ENCODE results near the gene CAPS2. TPM values are rescaled to one million over a fixed set of nuclear protein-coding genes. Genes with fewer than 3 reads are reported as not detected.

The CAPS2 gene
- total RNA-seq, 1 donor from 2014 or later, result 6.6 TPM

DNA sequence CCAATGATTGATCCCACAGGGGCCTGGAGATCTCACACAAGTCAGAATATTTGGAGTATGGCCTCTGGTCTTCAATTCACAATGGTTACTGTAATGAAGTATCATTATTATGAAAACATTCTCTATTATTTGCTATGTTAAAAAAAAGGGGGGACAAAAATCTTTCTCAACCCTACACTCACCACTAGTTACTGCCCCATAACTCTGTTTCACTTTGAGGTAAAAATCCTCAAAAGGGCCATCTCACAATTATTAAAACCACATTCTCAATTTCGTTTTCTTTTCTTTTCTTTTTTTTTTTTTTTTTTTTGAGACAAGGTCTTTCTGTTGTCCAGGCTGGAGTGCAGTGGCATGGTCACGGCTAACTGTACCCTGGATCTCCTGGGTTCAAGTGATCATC is 60.9 kb downstream of the CAPS2 start:
- no peaks in the 10 kb centered on the region for H3K27me3 Mint-ChIP-seq (ENCODE audit: low read depth)
- H3K4me1 Mint-ChIP-seq, result no peaks in the 10 kb centered on the region
- H3K9me3 Mint-ChIP-seq, result peaks cover 6% of the 10 kb centered on the region
- H3K4me3 Mint-ChIP-seq, result no peak overlapping the region
- DNase-seq (ENCODE audit: low read depth, low spot score), result no peak
- H3K27ac Mint-ChIP-seq (ENCODE audit: unreplicated experiment), result no peak overlapping the region
- TF ChIP-seq, protein P1, sequence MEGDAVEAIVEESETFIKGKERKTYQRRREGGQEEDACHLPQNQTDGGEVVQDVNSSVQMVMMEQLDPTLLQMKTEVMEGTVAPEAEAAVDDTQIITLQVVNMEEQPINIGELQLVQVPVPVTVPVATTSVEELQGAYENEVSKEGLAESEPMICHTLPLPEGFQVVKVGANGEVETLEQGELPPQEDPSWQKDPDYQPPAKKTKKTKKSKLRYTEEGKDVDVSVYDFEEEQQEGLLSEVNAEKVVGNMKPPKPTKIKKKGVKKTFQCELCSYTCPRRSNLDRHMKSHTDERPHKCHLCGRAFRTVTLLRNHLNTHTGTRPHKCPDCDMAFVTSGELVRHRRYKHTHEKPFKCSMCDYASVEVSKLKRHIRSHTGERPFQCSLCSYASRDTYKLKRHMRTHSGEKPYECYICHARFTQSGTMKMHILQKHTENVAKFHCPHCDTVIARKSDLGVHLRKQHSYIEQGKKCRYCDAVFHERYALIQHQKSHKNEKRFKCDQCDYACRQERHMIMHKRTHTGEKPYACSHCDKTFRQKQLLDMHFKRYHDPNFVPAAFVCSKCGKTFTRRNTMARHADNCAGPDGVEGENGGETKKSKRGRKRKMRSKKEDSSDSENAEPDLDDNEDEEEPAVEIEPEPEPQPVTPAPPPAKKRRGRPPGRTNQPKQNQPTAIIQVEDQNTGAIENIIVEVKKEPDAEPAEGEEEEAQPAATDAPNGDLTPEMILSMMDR (conservative IDR thresholded peaks at IDR 0.05), result no peak
- peaks cover 2% of the 10 kb centered on the region for H3K36me3 Mint-ChIP-seq (ENCODE audit: low read depth)

DNA sequence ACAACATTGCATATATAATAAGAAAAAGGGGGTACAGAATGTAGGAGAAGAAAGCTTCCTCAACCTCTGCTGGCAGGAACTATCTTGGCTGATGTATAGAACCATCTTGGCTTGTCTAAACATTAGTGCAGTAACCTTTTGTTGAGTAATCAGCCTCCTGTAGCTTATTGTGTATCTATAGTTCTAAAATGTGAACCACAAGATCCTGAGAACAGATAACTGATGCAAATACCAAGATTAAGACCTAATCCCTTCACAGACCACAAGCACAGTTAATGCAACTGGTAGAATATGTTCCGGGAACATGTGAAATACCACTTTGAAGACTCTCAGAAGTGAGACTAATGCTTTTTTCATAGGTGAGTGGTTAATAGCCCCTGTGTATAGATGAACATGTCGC is 69.8 kb downstream of the CAPS2 start:
- Mint-ChIP-seq H3K27me3 (ENCODE audit: low read depth) (no peaks in the 10 kb centered on the region), H3K4me3 (no peak overlapping the region), H3K27ac (ENCODE audit: unreplicated experiment) (no peak overlapping the region), H3K4me1 (no peaks in the 10 kb centered on the region), H3K9me3 (no peaks in the 10 kb centered on the region), H3K36me3 (ENCODE audit: low read depth) (no peaks in the 10 kb centered on the region)
- TF ChIP-seq, protein P1 (conservative IDR thresholded peaks at IDR 0.05), result no peak
- DNase-seq (ENCODE audit: low read depth, low spot score), result no peak

DNA sequence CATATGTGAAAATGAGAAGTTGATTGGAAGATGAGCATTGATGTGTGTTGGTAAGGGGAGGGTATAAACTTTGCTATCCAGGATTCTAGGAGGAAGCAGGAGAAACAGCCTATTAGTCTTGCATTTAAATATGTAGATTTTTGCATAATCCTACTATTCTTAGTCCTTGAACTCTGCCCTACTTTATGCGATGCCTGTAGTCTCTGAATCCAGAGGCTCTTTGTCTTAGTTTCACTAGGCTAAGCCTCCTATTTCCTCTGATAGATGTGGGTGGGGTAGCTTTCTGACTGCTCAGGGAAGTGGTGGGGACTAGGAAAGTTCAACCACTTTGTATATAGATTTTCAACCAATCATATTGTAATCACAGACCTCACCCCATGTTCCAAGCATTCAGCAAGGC is 71.0 kb downstream of the CAPS2 start:
- H3K27me3 Mint-ChIP-seq (ENCODE audit: low read depth), result no peaks in the 10 kb centered on the region
- TF ChIP-seq, protein P1 (conservative IDR thresholded peaks at IDR 0.05), result no peak
- no peak overlapping the region for H3K4me3 Mint-ChIP-seq
- no peaks in the 10 kb centered on the region for H3K4me1 Mint-ChIP-seq
- no peaks in the 10 kb centered on the region for H3K9me3 Mint-ChIP-seq
- no peak overlapping the region for H3K27ac Mint-ChIP-seq (ENCODE audit: unreplicated experiment)
- no peaks in the 10 kb centered on the region for H3K36me3 Mint-ChIP-seq (ENCODE audit: low read depth)
- DNase-seq (ENCODE audit: low read depth, low spot score), result no peak

DNA sequence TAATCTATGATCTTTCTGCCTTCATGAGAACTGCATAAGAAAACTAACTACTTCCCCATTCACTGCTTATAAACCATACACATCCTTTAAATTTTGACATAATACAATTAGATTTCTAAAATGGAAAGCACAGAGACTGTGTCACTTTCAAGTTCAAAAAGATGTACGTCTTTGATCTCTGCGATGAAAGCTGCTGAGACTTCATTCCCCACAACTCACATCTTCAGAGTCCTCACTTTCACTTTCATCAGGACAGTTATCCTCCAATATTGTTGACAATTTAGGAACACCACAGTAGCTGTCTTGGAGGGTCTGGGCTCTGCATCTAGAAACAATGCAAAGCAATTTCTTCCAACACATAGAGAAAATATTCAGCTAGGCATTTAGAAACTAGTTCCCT is 72.6 kb downstream of the CAPS2 start:
- H3K9me3 Mint-ChIP-seq, result peaks cover 5% of the 10 kb centered on the region
- no peaks in the 10 kb centered on the region for H3K36me3 Mint-ChIP-seq (ENCODE audit: low read depth)
- TF ChIP-seq, protein P1 (conservative IDR thresholded peaks at IDR 0.05), result no peak
- H3K4me1 Mint-ChIP-seq, result no peaks in the 10 kb centered on the region
- no peaks in the 10 kb centered on the region for H3K27me3 Mint-ChIP-seq (ENCODE audit: low read depth)
- no peak for DNase-seq (ENCODE audit: low read depth, low spot score)
- H3K4me3 Mint-ChIP-seq, result no peak overlapping the region
- no peak overlapping the region for H3K27ac Mint-ChIP-seq (ENCODE audit: unreplicated experiment)

DNA sequence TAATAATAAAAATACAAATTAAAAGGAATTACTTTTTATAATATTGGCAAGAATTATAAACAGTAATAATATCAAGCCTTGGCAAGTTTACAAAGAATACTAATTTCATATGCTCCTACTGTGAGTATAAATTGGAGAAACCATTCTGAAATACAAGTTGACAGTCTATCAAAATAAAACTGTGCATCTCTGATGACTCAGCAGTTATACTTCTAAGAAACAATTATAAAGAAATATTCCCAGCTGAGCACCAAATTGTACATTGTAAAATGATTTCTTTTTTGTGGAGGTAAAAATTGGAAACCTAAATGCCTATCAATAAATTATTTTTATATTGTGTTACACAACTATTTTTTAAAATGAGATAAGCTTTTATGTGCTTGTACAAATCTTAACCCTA is 85.0 kb downstream of the CAPS2 start:
- TF ChIP-seq, protein P1 (conservative IDR thresholded peaks at IDR 0.05), result no peak
- peaks cover 3% of the 10 kb centered on the region for H3K27me3 Mint-ChIP-seq (ENCODE audit: low read depth)
- H3K9me3 Mint-ChIP-seq, result peaks cover 4% of the 10 kb centered on the region
- H3K27ac Mint-ChIP-seq (ENCODE audit: unreplicated experiment), result no peak overlapping the region
- no peak overlapping the region for H3K4me3 Mint-ChIP-seq
- no peak for DNase-seq (ENCODE audit: low read depth, low spot score)
- no peaks in the 10 kb centered on the region for H3K36me3 Mint-ChIP-seq (ENCODE audit: low read depth)
- H3K4me1 Mint-ChIP-seq, result no peaks in the 10 kb centered on the region

DNA sequence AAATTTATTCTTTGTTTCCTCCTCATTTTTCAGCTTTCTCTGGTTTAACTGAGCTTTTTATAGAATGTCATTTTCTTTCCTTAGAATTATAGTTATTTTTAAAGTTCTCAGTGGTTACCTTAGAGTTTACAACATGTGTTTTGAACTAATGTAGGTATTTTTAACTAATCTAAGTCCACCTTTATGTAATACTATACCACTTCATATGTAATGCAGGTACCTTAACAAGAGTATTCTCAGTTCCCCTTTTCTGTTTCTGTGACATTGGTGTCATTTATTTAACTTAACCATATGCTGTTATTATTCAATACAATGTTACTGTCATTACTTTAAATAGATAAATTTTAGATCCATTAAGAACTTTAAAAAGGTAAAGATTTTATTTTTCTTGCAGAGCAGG is 90.1 kb downstream of the CAPS2 start:
- TF ChIP-seq, protein P1 (conservative IDR thresholded peaks at IDR 0.05), result no peak

More for the DNA sequence above, 90.1 kb downstream of the CAPS2 start:
- Mint-ChIP-seq H3K4me1 (no peaks in the 10 kb centered on the region), H3K4me3 (no peak overlapping the region), H3K27ac (ENCODE audit: unreplicated experiment) (no peak overlapping the region), H3K36me3 (ENCODE audit: low read depth) (no peaks in the 10 kb centered on the region), H3K27me3 (ENCODE audit: low read depth) (no peaks in the 10 kb centered on the region), H3K9me3 (peaks cover 4% of the 10 kb centered on the region)
- no peak for DNase-seq (ENCODE audit: low read depth, low spot score)

Data from neural crest cell (in vitro differentiated cells).